Measurements from ENCODE around the gene PTPRN2.

Gene PTPRN2

GRCh38 chr7:158613481-158613880, 25.9 kb upstream of the PTPRN2 start:
- TF ChIP-seq ZNF384 (IDR thresholded peaks at IDR 0.05) (no peak), LEF1 (IDR thresholded peaks at IDR 0.05; ENCODE audit: borderline replicate concordance) (no peak), ARNT (IDR thresholded peaks at IDR 0.05) (no peak), SUZ12 (IDR thresholded peaks at IDR 0.05) (no peak)
- POLR2A ChIA-PET, result no interaction called here
- CTCF ChIA-PET, result no interaction called here
- DNase-seq (ENCODE audit: extremely low spot score), result no peak

DNA sequence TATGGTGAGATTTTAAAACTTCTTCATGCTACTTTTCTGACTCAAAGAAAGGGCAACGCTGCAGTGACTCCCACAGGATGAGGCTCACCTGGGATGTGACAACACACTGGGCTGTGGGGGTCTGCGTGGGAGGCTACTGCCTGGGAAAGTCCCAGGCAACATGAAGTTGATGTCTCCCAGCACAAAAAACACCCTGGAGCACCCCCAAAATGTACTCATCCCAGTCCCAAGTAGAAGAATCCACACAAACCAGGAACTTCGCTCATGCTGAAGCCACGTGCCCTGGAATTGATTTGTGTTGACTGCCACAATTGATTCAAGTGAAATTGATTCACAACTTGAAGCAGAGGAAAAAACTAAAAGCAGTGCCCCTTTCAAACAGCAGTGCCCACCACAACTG, 24.9 kb upstream of the PTPRN2 start:
- CTCF ChIA-PET, result no interaction called here
- POLR2A ChIA-PET, result no interaction called here
- no peak for DNase-seq (ENCODE audit: extremely low spot score)
- TF ChIP-seq FOXA1 (IDR thresholded peaks at IDR 0.05) (no peak), LEF1 (IDR thresholded peaks at IDR 0.05; ENCODE audit: borderline replicate concordance) (no peak), TARDBP (IDR thresholded peaks at IDR 0.05) (no peak), SUZ12 (IDR thresholded peaks at IDR 0.05) (no peak), ELF4 (IDR thresholded peaks at IDR 0.05) (no peak), NFRKB (IDR thresholded peaks at IDR 0.05) (no peak), FOXM1 (IDR thresholded peaks at IDR 0.05; ENCODE audit: borderline replicate concordance) (no peak), L3MBTL2 (conservative IDR thresholded peaks at IDR 0.05) (no peak), CTBP1 (IDR thresholded peaks at IDR 0.05; ENCODE audit: borderline replicate concordance) (no peak), ZNF384 (IDR thresholded peaks at IDR 0.05) (no peak)
- TF ChIP-seq, protein P1, sequence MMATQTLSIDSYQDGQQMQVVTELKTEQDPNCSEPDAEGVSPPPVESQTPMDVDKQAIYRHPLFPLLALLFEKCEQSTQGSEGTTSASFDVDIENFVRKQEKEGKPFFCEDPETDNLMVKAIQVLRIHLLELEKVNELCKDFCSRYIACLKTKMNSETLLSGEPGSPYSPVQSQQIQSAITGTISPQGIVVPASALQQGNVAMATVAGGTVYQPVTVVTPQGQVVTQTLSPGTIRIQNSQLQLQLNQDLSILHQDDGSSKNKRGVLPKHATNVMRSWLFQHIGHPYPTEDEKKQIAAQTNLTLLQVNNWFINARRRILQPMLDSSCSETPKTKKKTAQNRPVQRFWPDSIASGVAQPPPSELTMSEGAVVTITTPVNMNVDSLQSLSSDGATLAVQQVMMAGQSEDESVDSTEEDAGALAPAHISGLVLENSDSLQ (IDR thresholded peaks at IDR 0.05), result no peak

DNA sequence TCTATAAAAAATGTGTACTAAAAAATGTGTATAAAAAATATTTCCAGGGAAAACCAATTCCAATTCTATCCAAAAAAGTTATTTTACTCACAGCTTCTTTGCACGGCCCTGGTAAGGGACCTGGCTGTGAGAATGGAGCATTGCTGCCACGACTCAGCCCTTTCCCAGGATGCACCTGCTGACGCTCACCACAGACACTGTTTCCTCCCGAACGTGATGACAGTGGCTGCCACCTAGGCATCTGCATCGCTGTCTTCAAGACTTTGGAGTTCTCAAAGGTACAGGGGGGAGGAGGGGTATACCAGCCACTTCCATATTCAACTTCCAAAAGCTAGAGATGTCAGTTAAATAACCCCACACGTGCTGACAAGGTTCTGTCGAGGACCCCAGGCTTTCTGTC, 23.9 kb upstream of the PTPRN2 start:
- no peak for TF ChIP-seq FOXA1 (IDR thresholded peaks at IDR 0.05)
- TF ChIP-seq, protein P1 (IDR thresholded peaks at IDR 0.05), result no peak
- no peak for TF ChIP-seq SP1 (IDR thresholded peaks at IDR 0.05)
- no peak for TF ChIP-seq FOXK2 (IDR thresholded peaks at IDR 0.05)
- TF ChIP-seq SUZ12 (IDR thresholded peaks at IDR 0.05), result no peak
- TF ChIP-seq ZNF384 (IDR thresholded peaks at IDR 0.05), result no peak
- no peak for TF ChIP-seq L3MBTL2 (conservative IDR thresholded peaks at IDR 0.05)
- TF ChIP-seq FOXM1 (IDR thresholded peaks at IDR 0.05; ENCODE audit: borderline replicate concordance), result no peak
- no peak for TF ChIP-seq HDGF (IDR thresholded peaks at IDR 0.05; ENCODE audit: borderline replicate concordance)
- no peak for TF ChIP-seq ELF4 (IDR thresholded peaks at IDR 0.05)
- no peak for TF ChIP-seq BHLHE40 (IDR thresholded peaks at IDR 0.05; ENCODE audit: borderline replicate concordance)
- TF ChIP-seq LEF1 (IDR thresholded peaks at IDR 0.05; ENCODE audit: borderline replicate concordance), result no peak
- TF ChIP-seq NFRKB (IDR thresholded peaks at IDR 0.05), result no peak
- no peak for TF ChIP-seq TARDBP (IDR thresholded peaks at IDR 0.05)
- no peak for TF ChIP-seq ARNT (IDR thresholded peaks at IDR 0.05)
- no peak for TF ChIP-seq CTBP1 (IDR thresholded peaks at IDR 0.05; ENCODE audit: borderline replicate concordance)
- POLR2A ChIA-PET, result no interaction called here
- CTCF ChIA-PET, result no interaction called here
- DNase-seq (ENCODE audit: extremely low spot score), result no peak

DNA sequence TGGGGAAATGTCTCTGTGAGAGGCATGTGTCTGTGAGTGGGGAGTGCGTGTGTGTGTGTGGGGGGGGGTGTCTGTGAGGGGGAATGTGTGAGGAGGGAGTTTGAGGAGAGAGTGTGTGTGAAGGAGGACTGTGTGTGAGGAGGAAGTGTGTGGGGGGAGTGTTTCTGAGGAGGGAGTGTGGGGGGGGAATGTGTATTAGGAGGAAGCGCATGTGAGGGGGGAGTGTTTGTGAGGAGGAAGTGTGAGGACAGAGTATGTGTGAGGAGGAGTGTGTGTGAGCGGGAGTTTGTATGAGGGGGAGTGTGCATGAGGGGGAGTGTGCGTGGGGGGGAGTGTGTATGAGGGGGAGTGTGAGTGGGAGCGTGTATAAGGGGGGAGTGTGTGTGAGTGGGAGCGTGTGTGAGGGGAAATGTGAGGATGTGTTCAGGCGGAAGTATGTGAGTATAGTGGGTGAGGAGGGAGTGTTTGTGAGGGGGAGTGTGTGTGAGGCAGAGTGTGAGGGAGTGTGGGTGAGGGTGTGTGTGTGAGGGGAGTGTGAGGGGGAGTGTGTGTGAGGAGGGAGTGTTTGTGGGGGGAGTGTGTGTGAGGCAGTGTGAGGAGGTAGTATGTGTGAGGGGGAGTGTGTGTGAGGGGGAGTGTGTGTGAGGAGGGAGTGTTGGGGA, 21.8 kb upstream of the PTPRN2 start:
- DNase-seq (ENCODE audit: extremely low spot score), result no peak
- TF ChIP-seq BHLHE40 (IDR thresholded peaks at IDR 0.05; ENCODE audit: borderline replicate concordance) (no peak), ELF4 (IDR thresholded peaks at IDR 0.05) (no peak), L3MBTL2 (conservative IDR thresholded peaks at IDR 0.05) (no peak), ZNF384 (IDR thresholded peaks at IDR 0.05) (no peak), FOXM1 (IDR thresholded peaks at IDR 0.05; ENCODE audit: borderline replicate concordance) (no peak), FOXK2 (IDR thresholded peaks at IDR 0.05) (no peak), LEF1 (IDR thresholded peaks at IDR 0.05; ENCODE audit: borderline replicate concordance) (no peak), NFRKB (IDR thresholded peaks at IDR 0.05) (no peak)
- TF ChIP-seq, protein P1 (IDR thresholded peaks at IDR 0.05), result no peak
- ChIA-PET POLR2A (interaction anchor here (1.0 kb wide), 1 partner anchor 10 kb away, joined by 4 read pairs; no protein-coding TSS in a partner anchor), CTCF (no interaction called here)

DNA sequence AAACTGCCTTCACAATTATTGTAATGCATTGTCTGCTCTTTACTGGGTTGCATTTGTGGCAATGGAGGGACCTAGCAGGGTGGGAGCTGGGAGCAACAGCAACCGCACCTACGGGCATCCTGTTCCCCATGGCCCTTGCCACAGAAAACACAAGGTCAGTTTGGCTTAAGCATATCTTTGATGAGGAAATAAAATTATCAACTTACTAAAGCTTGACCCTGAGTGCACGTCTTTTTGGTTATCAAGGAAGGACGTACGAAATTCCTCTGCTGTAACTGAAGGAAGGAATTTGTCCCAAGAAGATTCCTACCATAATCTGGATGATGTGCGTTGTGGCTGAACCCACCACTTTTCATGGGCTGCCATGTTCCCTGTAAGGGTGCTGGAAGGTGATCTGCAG, 19.9 kb upstream of the PTPRN2 start:
- TF ChIP-seq, protein P1 (IDR thresholded peaks at IDR 0.05), result no peak
- TF ChIP-seq LEF1 (IDR thresholded peaks at IDR 0.05; ENCODE audit: borderline replicate concordance), result no peak
- no peak for TF ChIP-seq ELF4 (IDR thresholded peaks at IDR 0.05)
- no peak for TF ChIP-seq FOXM1 (IDR thresholded peaks at IDR 0.05; ENCODE audit: borderline replicate concordance)
- ChIA-PET CTCF (interaction anchor here (0.6 kb wide), 1 partner anchor 18 kb away, joined by 4 read pairs; no protein-coding TSS in a partner anchor), POLR2A (no interaction called here)
- DNase-seq (ENCODE audit: extremely low spot score), result no peak

DNA sequence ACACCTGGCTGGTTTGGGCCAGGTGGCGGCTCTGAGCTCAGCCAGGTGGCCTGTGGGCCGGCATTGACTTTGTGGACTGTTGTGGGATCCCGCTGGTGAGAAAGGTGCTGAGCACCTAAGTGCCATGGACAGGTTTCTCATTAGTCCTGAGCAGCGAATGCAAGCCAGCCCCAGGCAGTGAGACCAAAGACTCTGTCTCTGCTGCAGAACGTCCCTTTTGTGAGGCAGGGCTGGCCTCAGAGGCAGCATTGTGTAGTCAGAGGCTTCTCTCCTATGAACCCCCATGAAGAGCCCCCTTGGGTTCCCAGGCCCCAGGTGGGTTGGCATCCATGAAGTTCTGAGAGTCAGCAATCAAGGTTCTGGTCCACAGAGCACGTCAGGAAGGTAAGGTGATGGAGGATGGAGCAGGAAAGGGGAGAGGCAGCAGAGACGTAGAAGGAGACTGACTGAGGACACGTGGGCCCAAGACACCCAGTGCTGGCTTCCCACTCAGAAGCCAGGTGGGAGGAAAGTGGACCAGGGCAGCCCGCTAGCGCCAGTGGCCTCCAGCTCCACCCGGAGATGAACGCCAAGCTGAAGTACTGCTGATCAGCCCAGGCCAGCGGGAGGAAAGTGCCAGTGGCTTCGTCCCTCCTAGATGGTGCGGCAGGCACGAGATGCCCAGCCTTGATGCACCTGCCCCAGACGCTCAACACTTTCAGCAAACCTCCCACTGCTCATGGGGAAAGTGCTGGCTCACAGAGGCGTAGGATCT, 19.2 kb upstream of the PTPRN2 start:
- no peak for DNase-seq (ENCODE audit: extremely low spot score)
- POLR2A ChIA-PET, result no interaction called here
- TF ChIP-seq TARDBP (IDR thresholded peaks at IDR 0.05) (no peak), NFRKB (IDR thresholded peaks at IDR 0.05) (no peak), FOXA1 (IDR thresholded peaks at IDR 0.05) (no peak), ARNT (IDR thresholded peaks at IDR 0.05) (no peak), L3MBTL2 (conservative IDR thresholded peaks at IDR 0.05) (no peak), SUZ12 (IDR thresholded peaks at IDR 0.05) (no peak), FOXM1 (IDR thresholded peaks at IDR 0.05; ENCODE audit: borderline replicate concordance) (no peak), LEF1 (IDR thresholded peaks at IDR 0.05; ENCODE audit: borderline replicate concordance) (no peak), CTBP1 (IDR thresholded peaks at IDR 0.05; ENCODE audit: borderline replicate concordance) (no peak), ZNF384 (IDR thresholded peaks at IDR 0.05) (no peak), ELF4 (IDR thresholded peaks at IDR 0.05) (no peak)
- CTCF ChIA-PET, result no interaction called here
